GM12801 (cell line): ENCODE data around the gene UBE2O.

ENCODE experiments used
- CTCF ChIP-seq: IDR thresholded peaks from one replicate; pipeline ENCODE4 v1.5.1; 2011; ENCODE audit warnings: control low read depth; ENCODE audit not compliant: insufficient read length; ENCODE audit errors: extremely low read depth

Gene UBE2O

DNA sequence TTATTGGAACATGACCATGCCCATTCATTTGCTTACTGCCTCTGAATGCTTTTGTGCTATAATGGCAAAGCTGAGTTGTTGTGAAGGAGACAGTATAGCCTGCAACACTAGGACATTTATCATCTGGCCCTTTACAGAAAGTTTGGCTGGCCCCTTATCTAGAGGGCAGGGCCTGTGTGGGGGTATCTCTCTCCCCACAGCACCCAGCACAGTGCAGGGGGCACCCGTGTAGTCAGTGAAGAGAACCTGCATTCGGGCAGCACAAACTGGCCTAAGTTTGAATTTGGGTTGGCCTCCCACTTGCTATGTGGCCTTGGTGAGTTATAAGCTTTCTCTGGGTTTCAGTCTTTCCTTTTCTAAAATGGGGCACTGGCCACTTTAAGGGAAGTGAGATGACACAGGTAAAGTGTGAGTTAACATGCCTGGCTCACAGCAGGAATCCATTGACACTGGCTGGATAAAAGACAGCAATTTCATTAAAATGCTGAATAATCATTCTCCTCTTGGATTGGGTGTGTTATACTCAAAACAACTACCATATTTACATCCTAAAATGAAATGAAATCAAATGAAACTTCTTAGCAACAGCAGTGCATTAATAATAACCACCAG lies 12.1 kb downstream of the UBE2O start:
- no peak for TF ChIP-seq CTCF

GRCh38 chr17:76439314-76439928 lies 13.5 kb downstream of the UBE2O start:
- TF ChIP-seq CTCF = no peak

DNA sequence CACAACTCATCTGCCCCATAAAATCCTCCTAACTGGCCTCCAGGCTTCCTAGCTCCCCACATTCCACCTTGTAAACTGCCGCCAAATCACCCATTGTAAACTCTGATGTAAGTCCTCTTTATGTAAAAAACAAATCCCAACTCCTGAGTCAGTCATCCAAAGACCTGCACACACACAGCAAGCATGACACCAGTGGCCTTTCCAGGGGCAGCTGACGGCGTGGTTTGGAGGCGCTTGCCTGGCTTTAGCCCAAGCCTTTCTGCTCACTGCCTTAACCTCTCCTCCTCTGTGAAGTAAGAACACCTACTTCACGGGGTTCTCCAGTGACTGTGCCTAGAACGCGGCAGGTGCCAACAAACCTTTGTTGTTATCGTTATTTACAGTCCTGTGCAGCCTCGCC lies 14.0 kb downstream of the UBE2O start:
- TF ChIP-seq CTCF = no peak

DNA sequence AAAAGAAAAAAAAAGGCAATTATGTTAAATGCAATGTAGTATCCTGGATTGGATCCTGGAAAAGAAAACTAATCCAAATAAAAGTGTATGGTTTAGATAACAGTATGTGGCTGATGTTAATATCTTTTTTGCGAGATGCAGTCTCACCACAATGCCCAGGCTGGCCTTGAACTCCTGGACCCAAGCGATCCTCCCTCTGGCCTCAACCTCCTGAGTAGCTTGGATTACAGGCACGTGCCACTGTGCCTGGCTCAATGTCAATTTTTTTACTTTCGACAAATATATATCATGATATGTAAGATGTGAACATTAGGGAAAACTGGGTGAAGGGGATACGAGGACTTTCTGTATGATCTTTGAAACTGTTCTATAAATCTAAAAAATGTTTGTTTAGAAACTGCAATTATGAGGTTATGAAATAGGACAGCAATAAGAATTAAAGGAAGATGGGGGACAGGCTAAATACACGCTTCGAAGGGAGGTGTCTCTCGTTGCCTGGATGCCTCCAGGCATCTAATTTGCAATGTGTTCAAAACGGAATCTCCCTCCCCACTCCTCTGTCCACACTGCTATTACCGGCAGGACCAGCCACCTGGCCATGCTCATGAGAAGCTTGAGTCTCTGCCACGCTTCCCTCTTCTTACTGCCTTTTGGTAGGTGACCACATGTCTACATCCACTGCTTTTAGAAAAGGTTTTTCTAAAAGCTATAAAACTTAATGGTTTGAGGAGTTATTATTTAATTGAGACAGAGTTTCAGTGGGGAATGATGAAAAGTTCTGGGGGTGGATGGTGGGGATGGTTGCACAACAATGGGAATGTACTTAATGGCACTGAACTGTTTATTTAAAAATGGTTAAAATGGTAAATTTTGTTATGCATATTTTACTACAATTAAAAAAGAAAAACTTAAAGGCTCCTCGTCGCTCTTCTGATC lies 15.2 kb downstream of the UBE2O start:
- TF ChIP-seq CTCF = no peak

DNA sequence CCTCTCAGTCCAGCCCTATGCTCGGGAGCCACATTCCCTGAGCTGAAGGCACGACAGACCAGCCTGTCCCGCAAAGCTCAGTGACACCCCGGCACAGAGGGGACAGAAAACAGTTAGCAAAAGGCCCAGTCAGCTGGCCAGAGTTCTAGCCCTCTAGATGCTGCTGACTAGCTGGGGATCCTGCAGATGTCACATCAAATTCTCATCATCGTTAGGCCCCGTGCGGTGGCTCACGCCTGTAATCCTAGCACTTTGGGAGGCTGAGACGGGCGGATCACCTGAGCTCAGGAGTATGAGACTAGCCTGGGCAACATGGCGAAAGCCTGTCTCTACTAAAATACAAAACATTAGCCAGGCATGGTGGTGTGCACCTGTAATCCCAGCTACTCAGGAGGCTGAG lies 17.2 kb downstream of the UBE2O start:
- no peak for TF ChIP-seq CTCF

GRCh38 chr17:76434870-76435269 lies 18.1 kb downstream of the UBE2O start:
- TF ChIP-seq CTCF = no peak

- no peak for TF ChIP-seq CTCF
Observed at GRCh38 chr17:76433693-76434092, 19.3 kb downstream of the UBE2O start.
